NCI-H82 treated with DMSO at 0.1 percent for 48 hours (cell line): ENCODE results near the gene CBFA2T3.

Experiments used
- DNase-seq: peaks from one replicate; lab custom pipeline; 2025; ENCODE audit not compliant: unreplicated experiment; lab: John Stamatoyannopoulos, UW

The CBFA2T3 gene

GRCh38 chr16:88999457-89000206, 22.6 kb upstream of the CBFA2T3 start:
- DNase-seq: no peak

GRCh38 chr16:88995746-88996535, 18.9 kb upstream of the CBFA2T3 start:
- DNase-seq: no peak

- no peak for DNase-seq
These were observed 18.2 kb upstream of the CBFA2T3 start for GRCh38 chr16:88995194-88995593.

GRCh38 chr16:88994695-88995094, 17.7 kb upstream of the CBFA2T3 start:
- DNase-seq: no peak

GRCh38 chr16:88993946-88994600, 17.1 kb upstream of the CBFA2T3 start:
- no peak for DNase-seq

GRCh38 chr16:88993166-88993761, 16.3 kb upstream of the CBFA2T3 start:
- DNase-seq: no peak

- DNase-seq: peak; percentile 35
These were observed 15.6 kb upstream of the CBFA2T3 start for GRCh38 chr16:88992351-88993165.

- DNase-seq: no peak
These were observed 14.9 kb upstream of the CBFA2T3 start for GRCh38 chr16:88991813-88992350.

- no peak for DNase-seq
These were observed 13.0 kb upstream of the CBFA2T3 start for GRCh38 chr16:88989852-88990547.

GRCh38 chr16:88988980-88989811, 12.2 kb upstream of the CBFA2T3 start:
- no peak for DNase-seq

GRCh38 chr16:88985521-88985920, 8.5 kb upstream of the CBFA2T3 start:
- no peak for DNase-seq

- DNase-seq: no peak
These were observed 7.0 kb upstream of the CBFA2T3 start for GRCh38 chr16:88983771-88984687.

- DNase-seq: no peak
These were observed 6.2 kb upstream of the CBFA2T3 start for GRCh38 chr16:88983165-88983564.

- no peak for DNase-seq
These were observed 5.5 kb upstream of the CBFA2T3 start for GRCh38 chr16:88982286-88983084.

GRCh38 chr16:88979353-88980015, 2.5 kb upstream of the CBFA2T3 start:
- DNase-seq: no peak

GRCh38 chr16:88978608-88979346, 1.8 kb upstream of the CBFA2T3 start:
- DNase-seq: no peak
